D721Med (cell line): ENCODE data around the gene UPK3A.
"Not testable (repeated sequence)": the region's sequence is repeated elsewhere in the genome, so short reads cannot be mapped to it uniquely, and the experiment has no call there.

Source experiments
- DNase-seq: peaks from one replicate; pipeline ENCODE4 v3.0.0; 2011; ENCODE audit warnings: low spot score; ENCODE audit not compliant: insufficient read length
- FAIRE-seq: peaks from 2 replicates; lab custom pipeline; 2011; peaks lifted over from hg19 to GRCh38; lab: Jason Lieb, UNC
- CTCF ChIP-seq: IDR thresholded peaks from 2 replicates; pipeline ENCODE4 v1.5.1; 2012; ENCODE audit warnings: mild to moderate bottlenecking, control low read depth; ENCODE audit not compliant: insufficient read depth; ENCODE audit errors: missing control alignments

The UPK3A gene

GRCh38 chr22:45268958-45269844, 15.5 kb upstream of the UPK3A start:
- FAIRE-seq (no peak), DNase-seq (no peak)
- TF ChIP-seq CTCF = peak; percentile 69

GRCh38 chr22:45270095-45271020, 14.4 kb upstream of the UPK3A start:
- FAIRE-seq (no peak), DNase-seq (no peak)
- TF ChIP-seq CTCF = no peak

GRCh38 chr22:45271667-45272201, 13.0 kb upstream of the UPK3A start:
- no peak for DNase-seq
- TF ChIP-seq CTCF = no peak

GRCh38 chr22:45272498-45272897, 12.3 kb upstream of the UPK3A start:
- FAIRE-seq (no peak), DNase-seq (no peak)
- TF ChIP-seq CTCF = no peak

More at GRCh38 chr22:45271667-45272201, 13.0 kb upstream of the UPK3A start:
- FAIRE-seq = no peak

- no peak for TF ChIP-seq CTCF
- no peak for DNase-seq
Measured at GRCh38 chr22:45273452-45274075, 11.2 kb upstream of the UPK3A start.

GRCh38 chr22:45276507-45277105, 8.1 kb upstream of the UPK3A start:
- DNase-seq (no peak), FAIRE-seq (no peak)
- TF ChIP-seq CTCF = no peak

More at GRCh38 chr22:45273452-45274075, 11.2 kb upstream of the UPK3A start:
- FAIRE-seq = no peak

- not testable (repeated sequence) for DNase-seq, FAIRE-seq
Measured at GRCh38 chr22:45277720-45278119, 7.0 kb upstream of the UPK3A start.
